ENCODE data around the gene JAZF1.

Gene JAZF1

GRCh38 chr7:28107960-28108359 lies 72.6 kb downstream of the JAZF1 start:
- DNase-seq (ENCODE audit: low read depth in 2 of 2, low spot score in 1 of 2): no peak

- DNase-seq (ENCODE audit: low read depth in 2 of 2, low spot score in 1 of 2): no peak
Observed at GRCh38 chr7:28106321-28106829, 74.2 kb downstream of the JAZF1 start.

- DNase-seq (ENCODE audit: low read depth in 2 of 2, low spot score in 1 of 2): no peak
Observed at GRCh38 chr7:28105234-28105633, 75.4 kb downstream of the JAZF1 start.

- no peak for DNase-seq (ENCODE audit: low read depth in 2 of 2, low spot score in 1 of 2)
Observed at GRCh38 chr7:28104811-28105210, 75.8 kb downstream of the JAZF1 start.

- no peak for DNase-seq (ENCODE audit: low read depth in 2 of 2, low spot score in 1 of 2)
Observed at GRCh38 chr7:28104041-28104541, 76.5 kb downstream of the JAZF1 start.

- no peak for DNase-seq (ENCODE audit: low read depth in 2 of 2, low spot score in 1 of 2)
Observed at GRCh38 chr7:28102797-28103196, 77.8 kb downstream of the JAZF1 start.

- DNase-seq (ENCODE audit: low read depth in 2 of 2, low spot score in 1 of 2): no peak
Observed at GRCh38 chr7:28096713-28097112, 83.9 kb downstream of the JAZF1 start.

- DNase-seq (ENCODE audit: low read depth in 2 of 2, low spot score in 1 of 2): no peak
Observed at GRCh38 chr7:28095231-28095630, 85.4 kb downstream of the JAZF1 start.

GRCh38 chr7:28093623-28094232 lies 86.9 kb downstream of the JAZF1 start:
- DNase-seq (ENCODE audit: low read depth in 2 of 2, low spot score in 1 of 2): no peak

- DNase-seq (ENCODE audit: low read depth in 2 of 2, low spot score in 1 of 2): no peak
Observed at GRCh38 chr7:28091190-28091589, 89.4 kb downstream of the JAZF1 start.

GRCh38 chr7:28088901-28089714 lies 91.5 kb downstream of the JAZF1 start:
- no peak for DNase-seq (ENCODE audit: low read depth in 2 of 2, low spot score in 1 of 2)

- no peak for DNase-seq (ENCODE audit: low read depth in 2 of 2, low spot score in 1 of 2)
Observed at GRCh38 chr7:28088032-28088431, 92.6 kb downstream of the JAZF1 start.

GRCh38 chr7:28086198-28086597 lies 94.4 kb downstream of the JAZF1 start:
- no peak for DNase-seq (ENCODE audit: low read depth in 2 of 2, low spot score in 1 of 2)

- DNase-seq (ENCODE audit: low read depth in 2 of 2, low spot score in 1 of 2): no peak
Observed at GRCh38 chr7:28083998-28084985, 96.3 kb downstream of the JAZF1 start.

- no peak for DNase-seq (ENCODE audit: low read depth in 2 of 2, low spot score in 1 of 2)
Observed at GRCh38 chr7:28083164-28083997, 97.2 kb downstream of the JAZF1 start.

- no peak for DNase-seq (ENCODE audit: low read depth in 2 of 2, low spot score in 1 of 2)
Observed at GRCh38 chr7:28082071-28082470, 98.5 kb downstream of the JAZF1 start.

- DNase-seq (ENCODE audit: low read depth in 2 of 2, low spot score in 1 of 2): no peak
Observed at GRCh38 chr7:28081016-28081415, 99.6 kb downstream of the JAZF1 start.

GRCh38 chr7:28078036-28078901 lies 102.3 kb downstream of the JAZF1 start:
- DNase-seq (ENCODE audit: low read depth in 2 of 2, low spot score in 1 of 2): peak; percentile 10 to 17

GRCh38 chr7:28077616-28078015 lies 103.0 kb downstream of the JAZF1 start:
- no peak for DNase-seq (ENCODE audit: low read depth in 2 of 2, low spot score in 1 of 2)
